ENCODE results near the gene SIL1.

DNA sequence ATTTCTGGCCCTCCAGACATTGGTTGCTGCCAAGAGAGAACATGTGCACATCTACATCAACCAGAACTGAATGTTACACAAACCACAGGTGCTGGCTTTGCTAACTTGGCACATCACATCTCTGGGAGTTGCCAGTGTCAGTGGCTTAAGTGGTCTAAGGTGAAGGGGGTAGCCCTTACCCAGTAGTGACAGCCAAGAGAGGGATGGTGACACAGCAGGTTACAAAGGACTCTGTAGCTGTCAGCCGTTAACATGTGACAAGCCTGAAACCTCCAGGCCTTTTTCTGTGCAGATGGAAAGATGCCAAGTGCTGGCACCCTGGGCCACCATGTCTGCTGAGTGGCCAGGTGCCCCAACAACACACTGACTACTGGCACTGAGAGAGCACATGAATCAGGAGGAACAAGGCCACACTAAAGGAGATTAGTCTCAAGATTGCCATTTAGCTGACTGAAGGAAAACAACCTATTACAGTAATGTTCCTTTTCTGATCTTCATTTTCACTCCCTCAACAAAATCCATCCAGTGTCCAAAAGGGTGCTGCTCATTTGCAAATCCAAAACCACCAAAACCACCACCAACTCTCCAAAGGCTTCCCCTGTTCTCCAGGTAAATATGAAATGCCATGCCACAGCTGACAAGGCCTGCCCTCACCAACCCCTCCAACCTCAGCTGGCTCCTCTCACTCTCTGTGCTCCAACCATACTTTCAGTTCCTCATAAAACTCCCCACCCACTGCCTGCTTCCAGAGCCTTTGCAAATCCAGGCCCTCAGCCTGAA is 20.2 kb downstream of the SIL1 start:
- TF ChIP-seq GATA2 (CRISPR knock-in tag; IDR thresholded peaks at IDR 0.05) (no peak), CTCF (IDR thresholded peaks at IDR 0.05 in 2 of 3, conservative IDR thresholded peaks at IDR 0.05 in 1 of 3; ENCODE audit: insufficient read depth in 2 of 3, low read depth in 1 of 3, low read length in 3 of 3) (no peak), MEIS2 (IDR thresholded peaks at IDR 0.05; ENCODE audit: partially characterized antibody) (no peak), POLR2A (conservative IDR thresholded peaks at IDR 0.05) (no peak), ZNF324 (CRISPR knock-in tag; IDR thresholded peaks at IDR 0.05) (no peak), NFIC (IDR thresholded peaks at IDR 0.05) (peak; percentile 51), ZFP91 (CRISPR knock-in tag; IDR thresholded peaks at IDR 0.05) (no peak), RB1 (IDR thresholded peaks at IDR 0.05; ENCODE audit: low read depth) (no peak), RCOR1 (IDR thresholded peaks at IDR 0.05; ENCODE audit: borderline replicate concordance in 1 of 2, low read depth in 2 of 2, low read length in 2 of 2) (no peak), CHD2 (IDR thresholded peaks at IDR 0.05; ENCODE audit: low read depth, low read length) (no peak)
- TF ChIP-seq, protein P1, sequence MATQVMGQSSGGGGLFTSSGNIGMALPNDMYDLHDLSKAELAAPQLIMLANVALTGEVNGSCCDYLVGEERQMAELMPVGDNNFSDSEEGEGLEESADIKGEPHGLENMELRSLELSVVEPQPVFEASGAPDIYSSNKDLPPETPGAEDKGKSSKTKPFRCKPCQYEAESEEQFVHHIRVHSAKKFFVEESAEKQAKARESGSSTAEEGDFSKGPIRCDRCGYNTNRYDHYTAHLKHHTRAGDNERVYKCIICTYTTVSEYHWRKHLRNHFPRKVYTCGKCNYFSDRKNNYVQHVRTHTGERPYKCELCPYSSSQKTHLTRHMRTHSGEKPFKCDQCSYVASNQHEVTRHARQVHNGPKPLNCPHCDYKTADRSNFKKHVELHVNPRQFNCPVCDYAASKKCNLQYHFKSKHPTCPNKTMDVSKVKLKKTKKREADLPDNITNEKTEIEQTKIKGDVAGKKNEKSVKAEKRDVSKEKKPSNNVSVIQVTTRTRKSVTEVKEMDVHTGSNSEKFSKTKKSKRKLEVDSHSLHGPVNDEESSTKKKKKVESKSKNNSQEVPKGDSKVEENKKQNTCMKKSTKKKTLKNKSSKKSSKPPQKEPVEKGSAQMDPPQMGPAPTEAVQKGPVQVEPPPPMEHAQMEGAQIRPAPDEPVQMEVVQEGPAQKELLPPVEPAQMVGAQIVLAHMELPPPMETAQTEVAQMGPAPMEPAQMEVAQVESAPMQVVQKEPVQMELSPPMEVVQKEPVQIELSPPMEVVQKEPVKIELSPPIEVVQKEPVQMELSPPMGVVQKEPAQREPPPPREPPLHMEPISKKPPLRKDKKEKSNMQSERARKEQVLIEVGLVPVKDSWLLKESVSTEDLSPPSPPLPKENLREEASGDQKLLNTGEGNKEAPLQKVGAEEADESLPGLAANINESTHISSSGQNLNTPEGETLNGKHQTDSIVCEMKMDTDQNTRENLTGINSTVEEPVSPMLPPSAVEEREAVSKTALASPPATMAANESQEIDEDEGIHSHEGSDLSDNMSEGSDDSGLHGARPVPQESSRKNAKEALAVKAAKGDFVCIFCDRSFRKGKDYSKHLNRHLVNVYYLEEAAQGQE (IDR thresholded peaks at IDR 0.05; ENCODE audit: borderline replicate concordance), result no peak
- TF ChIP-seq, protein P1 (CRISPR knock-in tag; IDR thresholded peaks at IDR 0.05; ENCODE audit: low read depth), result no peak
